Fibroblast of skin of back (primary cell): Measurements from ENCODE around the gene CBX1.
"Not testable (repeated sequence)": the region's sequence is repeated elsewhere in the genome, so short reads cannot be mapped to it uniquely, and the experiment has no call there.

Experiments used
- DNase-seq: peaks from one replicate; pipeline ENCODE4 v3.0.0-alpha.2; 2013

CBX1 gene

DNA sequence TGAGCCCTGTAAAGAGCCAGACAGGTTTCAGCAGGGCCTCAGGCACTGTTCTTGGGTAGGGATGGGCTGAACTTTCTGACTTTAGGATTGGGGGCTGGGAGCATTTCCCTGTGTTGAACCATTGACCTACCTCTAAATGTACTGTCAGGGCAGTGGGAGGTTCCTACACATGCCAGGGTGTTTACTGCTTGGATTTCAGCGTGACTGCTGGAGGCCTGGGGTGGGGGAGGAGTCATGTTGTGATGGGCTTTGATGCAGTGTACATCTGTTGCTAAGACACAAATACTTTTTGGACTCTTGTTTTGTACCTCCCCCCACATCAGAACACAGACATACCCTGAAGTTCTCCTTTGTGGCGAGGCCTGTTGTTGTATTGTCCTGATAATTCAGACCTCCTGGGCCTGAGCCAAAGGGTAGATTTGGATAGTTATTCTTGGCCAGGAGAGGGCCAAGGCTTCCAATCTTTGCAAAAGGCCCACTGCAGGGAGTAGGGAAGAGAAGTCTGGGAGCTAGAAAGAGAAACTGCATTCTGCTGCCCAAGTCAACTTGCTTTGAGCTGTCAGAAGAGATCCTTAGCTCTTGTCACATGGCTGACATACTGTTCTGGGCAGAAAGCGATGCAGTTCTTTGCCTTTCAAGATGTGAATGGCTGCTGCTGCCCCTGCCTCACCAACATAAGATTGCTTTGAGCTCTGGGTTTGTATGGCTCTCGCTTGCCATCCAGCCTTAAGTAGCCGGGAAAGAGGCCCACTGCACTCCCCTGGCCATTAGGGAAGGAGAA, 49.4 kb downstream of the CBX1 start:
- peak; percentile 81 for DNase-seq

DNA sequence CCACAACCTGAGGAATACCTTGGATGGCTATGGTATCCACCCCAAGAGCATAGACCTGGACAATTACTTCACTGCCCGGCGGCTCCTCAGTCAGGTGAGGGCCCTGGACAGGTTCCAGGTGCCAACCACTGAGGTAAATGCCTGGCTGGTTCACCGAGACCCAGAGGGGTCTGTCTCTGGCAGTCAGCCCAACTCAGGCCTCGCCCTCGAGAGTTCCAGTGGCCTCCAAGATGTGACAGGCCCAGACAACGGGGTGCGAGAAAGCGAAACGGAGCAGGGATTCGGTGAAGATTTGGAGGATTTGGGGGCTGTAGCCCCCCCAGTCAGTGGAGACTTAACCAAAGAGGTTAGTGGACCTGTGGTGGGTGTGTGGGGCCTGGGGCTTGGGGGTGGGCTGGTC, 50.0 kb downstream of the CBX1 start:
- no peak for DNase-seq

- DNase-seq = peak; percentile 92
These were observed 52.7 kb downstream of the CBX1 start for GRCh38 chr17:48048384-48049126.

- DNase-seq = peak; percentile 100
These were observed 53.4 kb downstream of the CBX1 start, which contains the start of gene NFE2L1 for GRCh38 chr17:48047741-48048383. Gene NFE2L1 (plus strand): TSS chr17:48048359. CDS start chr17:48051119, 2,760 bp downstream.

DNA sequence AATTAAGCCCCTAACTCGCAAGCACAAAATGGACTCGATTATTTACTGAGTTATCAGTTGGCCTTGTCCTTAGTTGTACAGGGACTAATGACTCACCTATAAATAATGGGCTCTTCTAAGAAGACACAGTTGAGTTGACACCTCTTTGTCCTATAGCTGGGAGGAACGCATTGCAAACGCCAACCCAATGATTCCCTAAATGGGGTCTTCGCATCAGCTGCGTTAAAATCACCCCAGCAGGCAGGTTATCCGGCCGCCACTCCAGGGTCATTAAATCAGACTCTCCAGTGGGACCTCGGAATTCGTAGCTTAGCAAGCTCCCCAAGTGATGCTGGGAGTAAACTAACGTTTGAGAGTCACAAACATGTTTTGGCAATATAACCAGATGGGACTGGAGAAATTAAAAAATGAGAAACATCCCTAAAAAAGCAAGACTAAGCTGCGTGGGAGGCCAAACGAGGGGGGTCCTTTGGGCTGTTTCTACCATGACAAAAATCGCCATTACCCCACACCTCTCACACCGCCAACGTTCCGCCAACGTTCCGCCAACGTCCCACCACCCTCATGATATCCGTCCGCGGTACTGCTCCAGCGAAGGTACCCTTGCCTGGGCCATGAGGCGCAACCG, 54.1 kb downstream of the CBX1 start:
- peak; percentile 16 for DNase-seq

- no peak for DNase-seq
These were observed 55.0 kb downstream of the CBX1 start for GRCh38 chr17:48046296-48046695.

DNA sequence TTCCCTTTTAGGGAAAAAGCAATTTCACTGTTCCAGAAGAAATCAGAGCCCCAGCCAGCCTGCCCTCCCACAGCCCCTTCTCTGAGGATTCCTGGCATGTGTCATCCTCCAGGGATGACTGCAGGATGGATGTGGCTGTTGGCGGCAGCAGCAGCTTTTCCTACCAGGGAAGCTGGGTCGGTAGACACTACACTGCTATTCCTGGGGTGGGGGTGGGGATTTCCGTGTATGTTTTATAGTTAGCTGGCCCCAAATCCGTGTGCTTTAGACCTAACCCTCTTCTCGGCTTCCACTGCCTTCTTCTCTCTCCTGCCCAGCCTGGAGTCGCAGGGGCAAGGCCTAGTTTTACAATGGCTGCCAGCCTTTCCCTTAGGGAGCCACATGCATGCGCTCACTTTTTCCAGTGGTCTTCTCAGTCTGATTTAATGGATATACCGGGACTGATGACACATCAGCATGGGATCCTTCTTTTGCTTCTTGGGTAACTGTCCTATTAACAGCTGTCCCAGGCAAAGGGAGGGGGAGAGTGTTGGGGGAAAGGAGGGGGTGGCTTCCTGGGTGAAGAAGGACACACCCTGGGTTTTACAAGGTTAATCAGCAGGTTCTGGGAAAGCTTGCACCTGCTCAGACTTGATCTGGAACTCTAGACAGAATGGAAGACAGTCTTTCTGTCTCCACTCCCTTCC, 55.8 kb downstream of the CBX1 start:
- DNase-seq = peak; percentile 43

- DNase-seq = no peak
These were observed 56.4 kb downstream of the CBX1 start for GRCh38 chr17:48044851-48045250.

- DNase-seq = peak; percentile 56
These were observed 58.1 kb downstream of the CBX1 start for GRCh38 chr17:48043176-48043575.

DNA sequence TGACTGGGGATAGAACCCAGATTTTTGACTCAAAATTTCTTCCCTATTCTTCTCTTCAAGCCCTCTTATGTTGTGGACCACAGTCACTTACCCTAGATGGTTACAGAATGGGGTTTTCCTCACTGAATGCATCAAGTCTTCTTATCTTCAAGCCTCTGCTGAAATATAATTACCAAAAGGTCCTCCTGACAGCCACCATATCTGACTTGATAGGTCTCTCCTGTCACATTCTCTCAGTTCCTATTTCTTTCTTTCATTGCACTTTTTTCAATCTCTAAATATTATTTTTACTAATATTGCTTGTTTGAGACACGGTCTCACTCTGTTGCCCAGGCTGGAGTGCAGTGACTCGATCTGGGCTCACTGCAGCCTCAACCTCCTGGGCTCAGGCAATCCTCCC, 62.6 kb downstream of the CBX1 start:
- DNase-seq = no peak

- DNase-seq = no peak
These were observed 63.4 kb downstream of the CBX1 start for GRCh38 chr17:48037838-48038323.

DNA sequence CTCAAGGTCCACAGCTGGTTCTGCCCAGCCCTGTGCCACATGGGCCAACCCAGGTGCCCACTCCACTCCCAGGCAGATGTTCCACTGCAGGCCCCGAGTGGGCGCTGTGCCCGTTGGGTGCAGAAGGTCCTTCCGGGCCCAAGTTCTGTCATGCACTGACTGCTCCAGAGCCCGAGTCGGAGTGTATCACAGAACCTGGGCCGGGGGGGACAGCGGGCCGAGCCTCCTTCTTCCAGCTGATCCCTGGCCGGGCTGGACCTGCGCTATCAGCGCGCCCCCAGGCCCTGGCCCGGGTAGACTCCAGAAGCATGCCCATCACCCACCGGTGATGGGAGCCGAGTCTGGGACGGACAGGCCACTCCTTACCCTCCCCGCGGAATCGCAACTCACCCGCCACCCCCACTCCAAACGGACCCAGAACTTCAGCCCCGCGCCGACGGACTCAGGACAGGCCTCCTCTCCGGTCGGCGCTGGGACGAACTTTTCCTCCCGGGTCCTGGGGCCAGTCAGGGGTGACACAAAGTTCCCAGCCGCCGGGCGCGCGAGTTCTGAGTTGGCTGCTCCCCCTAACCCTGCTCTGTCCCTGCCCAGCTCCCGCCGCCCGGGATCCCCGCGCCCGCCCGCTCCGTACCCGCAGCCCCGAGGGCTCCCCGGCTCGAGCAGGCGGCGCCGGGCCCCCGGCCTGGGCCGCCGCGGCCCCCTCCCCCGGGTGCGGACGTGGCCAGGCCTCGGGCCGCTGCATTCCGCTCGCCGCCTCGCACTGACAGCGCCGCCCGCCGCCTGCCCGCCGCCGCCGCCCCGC, 64.0 kb downstream of the CBX1 start, which contains the start of gene COPZ2:
COPZ2 (minus strand) TSS at position 762 of the 802 bp plus-strand sequence; CDS start at position 742, 20 bp downstream.
- peak; percentile 69 for DNase-seq

DNA sequence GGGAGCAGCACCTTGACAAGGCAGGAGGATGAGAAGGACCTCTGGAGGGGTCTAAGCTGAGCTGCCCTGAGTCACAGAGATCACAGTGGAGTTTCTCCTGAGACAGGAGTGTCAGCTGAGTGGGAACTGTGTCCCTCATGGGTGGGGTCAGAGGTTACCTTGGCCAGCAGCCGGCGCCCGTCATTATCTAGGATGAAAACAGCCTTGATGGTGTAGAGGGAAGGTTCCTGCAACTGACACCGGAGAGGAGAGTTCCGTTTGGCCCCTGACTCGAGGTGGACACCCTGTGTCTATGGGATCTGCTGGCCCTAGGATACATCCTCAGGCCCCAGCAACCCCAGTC, 64.6 kb downstream of the CBX1 start:
- DNase-seq = no peak

GRCh38 chr17:48034734-48035133, 66.5 kb downstream of the CBX1 start:
- DNase-seq = not testable (repeated sequence)

- no peak for DNase-seq
These were observed 69.3 kb downstream of the CBX1 start for GRCh38 chr17:48031966-48032365.

- peak; percentile 42 for DNase-seq
These were observed 70.7 kb downstream of the CBX1 start for GRCh38 chr17:48030531-48030930.

DNA sequence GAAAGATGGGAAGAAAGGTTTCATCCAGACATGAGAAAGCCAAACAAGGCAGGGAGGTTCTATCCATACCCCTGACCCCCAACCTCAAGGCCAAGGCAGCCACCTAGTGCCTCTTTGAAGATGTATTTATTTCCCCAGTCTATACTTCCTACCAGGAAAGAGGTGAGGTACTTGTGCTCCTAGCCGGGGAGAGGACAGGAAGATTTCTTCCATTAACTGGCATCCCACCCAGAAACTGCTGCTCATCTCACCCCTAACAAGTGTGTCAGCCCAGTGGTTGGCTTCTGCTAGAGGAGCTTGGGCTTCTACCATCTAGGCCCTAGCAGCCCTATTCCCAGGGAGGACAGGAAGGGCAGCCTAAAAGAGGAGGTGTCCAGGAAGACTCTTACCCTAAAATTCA, 72.5 kb downstream of the CBX1 start:
- DNase-seq = no peak

- DNase-seq = no peak
These were observed 73.8 kb downstream of the CBX1 start for GRCh38 chr17:48027322-48027981.

GRCh38 chr17:48026502-48027321, 74.6 kb downstream of the CBX1 start:
- peak; percentile 88 for DNase-seq
